Transverse colon (tissue), 4 donors: Measurements from ENCODE around the gene GAS5. TPM values are rescaled to one million over a fixed set of nuclear protein-coding genes. Genes with fewer than 3 reads are reported as not detected.

Experiments used
- DNase-seq: peaks from one replicate; pipeline ENCODE4 v3.0.0-alpha.2; 2019
- H3K27ac ChIP-seq, 4 donors: fragments of 200-600 bp; sonication (generic); 2 replicates each; pipeline ENCODE4 v1.5.1; 2016 to 2018; ENCODE audit warnings: inconsistent platforms in 4 of 4
- H3K27me3 ChIP-seq: fragments of 200-600 bp; sonication (generic); 2 replicates; pipeline ENCODE4 v1.5.1; 2017; ENCODE audit warnings: inconsistent platforms
- H3K36me3 ChIP-seq, 4 donors: fragments of 200-600 bp; sonication (generic); 2 replicates each; pipeline ENCODE4 v1.5.1; 2017 to 2019; ENCODE audit warnings: inconsistent platforms in 4 of 4
- H3K4me1 ChIP-seq, 4 donors: fragments of 200-600 bp; sonication (generic); 2 replicates each; pipeline ENCODE4 v1.5.1; 2017 to 2020; ENCODE audit warnings: inconsistent platforms in 4 of 4
- H3K4me3 ChIP-seq, 4 donors: fragments of 200-600 bp; sonication (generic); 1 replicate in 1 of 4; 2 replicates in 3 of 4; pipeline versions ENCODE4 v1.5.1 to v1.6.1; 2017 to 2019; ENCODE audit warnings: inconsistent platforms in 4 of 4
- H3K9me3 ChIP-seq, 2 donors: fragments of 200-600 bp; sonication (generic); 2 replicates each; pipeline ENCODE4 v1.5.1; 2017 to 2019; ENCODE audit warnings: inconsistent platforms in 2 of 2
- EP300 ChIP-seq: sonication (generic); formaldehyde crosslinking; IDR thresholded peaks from one replicate; pipeline ENCODE4 v1.6.1; 2017; ENCODE audit warnings: antibody characterized with exemption, low read depth
- POLR2A ChIP-seq: fragments of 450-650 bp; IDR thresholded peaks from one replicate; pipeline ENCODE4 v1.6.1; 2016; ENCODE audit warnings: antibody characterized with exemption, mild to moderate bottlenecking, moderate library complexity
- POLR2AphosphoS5 ChIP-seq, 3 donors: sonication (generic); formaldehyde crosslinking; IDR thresholded peaks; one replicate each; pipeline ENCODE4 v1.6.1; 2016; ENCODE audit warnings: antibody characterized with exemption in 3 of 3
- WGBS, 2 donors: methylation state at CpG; one replicate each; pipeline ENCODE4 v1.1.5; 2018; ENCODE audit warnings: low coverage in 1 of 2; 5-methylcytosine and 5-hydroxymethylcytosine counted together
- in situ Hi-C, 4 donors: fragments of 200-750 bp; cut with MboI; loops; one replicate each; pipeline versions ENCODE4 v1.15.0 to v1.15.1; 2017; ENCODE audit warnings: low sequenced_read_pairs in 3 of 4, low pct_ligation_motif_present in 1 of 4, low pct_unique_long_range_greater_than_20kb in 1 of 4
- intact Hi-C: fragments of 100-400 bp; cut with DNase I; formaldehyde crosslinking; loops from one replicate; pipeline ENCODE4 v1.15.1; 2023; ENCODE audit warnings: low total_unique reads
- total RNA-seq, 4 donors: library from RNA; depleted of rRNA; stranded (reverse); fragments of >200 nt; gene quantifications; one replicate each; pipeline ENCODE4 v1.1.0, GENCODE V29; 2016
- TF ChIP-seq, protein P1 (sequence below), 5 experiments: fragments of 200-600 bp in 3 of 5; fragments of 450-650 bp in 2 of 5; sonication (generic) in 3 of 5; IDR thresholded peaks; 1 replicate in 2 of 5; 2 replicates in 3 of 5; pipeline ENCODE4 v1.5.1; 2016 to 2017; ENCODE audit warnings: antibody characterized with exemption in 5 of 5, inconsistent platforms in 3 of 5, mild to moderate bottlenecking in 2 of 5, moderate library complexity in 1 of 5

GAS5 gene
- total RNA-seq, 4 donors from 2014 or later = 82.7 to 435 (median 193) TPM

- no peak overlapping the region for H3K4me3 ChIP-seq
- H3K9me3 ChIP-seq = no peaks in the 10 kb centered on the region
- no peaks in the 10 kb centered on the region for H3K4me1 ChIP-seq
- in situ Hi-C loops = no loop called here
- TF ChIP-seq, protein P1, sequence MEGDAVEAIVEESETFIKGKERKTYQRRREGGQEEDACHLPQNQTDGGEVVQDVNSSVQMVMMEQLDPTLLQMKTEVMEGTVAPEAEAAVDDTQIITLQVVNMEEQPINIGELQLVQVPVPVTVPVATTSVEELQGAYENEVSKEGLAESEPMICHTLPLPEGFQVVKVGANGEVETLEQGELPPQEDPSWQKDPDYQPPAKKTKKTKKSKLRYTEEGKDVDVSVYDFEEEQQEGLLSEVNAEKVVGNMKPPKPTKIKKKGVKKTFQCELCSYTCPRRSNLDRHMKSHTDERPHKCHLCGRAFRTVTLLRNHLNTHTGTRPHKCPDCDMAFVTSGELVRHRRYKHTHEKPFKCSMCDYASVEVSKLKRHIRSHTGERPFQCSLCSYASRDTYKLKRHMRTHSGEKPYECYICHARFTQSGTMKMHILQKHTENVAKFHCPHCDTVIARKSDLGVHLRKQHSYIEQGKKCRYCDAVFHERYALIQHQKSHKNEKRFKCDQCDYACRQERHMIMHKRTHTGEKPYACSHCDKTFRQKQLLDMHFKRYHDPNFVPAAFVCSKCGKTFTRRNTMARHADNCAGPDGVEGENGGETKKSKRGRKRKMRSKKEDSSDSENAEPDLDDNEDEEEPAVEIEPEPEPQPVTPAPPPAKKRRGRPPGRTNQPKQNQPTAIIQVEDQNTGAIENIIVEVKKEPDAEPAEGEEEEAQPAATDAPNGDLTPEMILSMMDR (IDR thresholded peaks at IDR 0.05) = no peak
- no peak for TF ChIP-seq POLR2A
- no peak for TF ChIP-seq EP300
- TF ChIP-seq POLR2AphosphoS5 (IDR thresholded peaks at IDR 0.05) = no peak
- no peak for DNase-seq
- 83 to 84% methylated on average over 2 of the region's 2 CpGs for WGBS, 2 donors
- H3K36me3 ChIP-seq = no peaks in the 10 kb centered on the region
- no peaks in the 10 kb centered on the region for H3K27me3 ChIP-seq
- no peak overlapping the region for H3K27ac ChIP-seq
- intact Hi-C loops = no loop called here
Measured at GRCh38 chr1:173900427-173900826, 32.6 kb upstream of the GAS5 start.

- no peak for DNase-seq
- H3K4me3 ChIP-seq = no peak overlapping the region
- no peaks in the 10 kb centered on the region for H3K27me3 ChIP-seq
- no peaks in the 10 kb centered on the region for H3K4me1 ChIP-seq
- WGBS, 2 donors = 83 to 95% methylated on average over 1 to 3 of the region's 3 CpGs
- H3K27ac ChIP-seq = no peak overlapping the region
- intact Hi-C loops = no loop called here
- in situ Hi-C loops = no loop called here
- H3K9me3 ChIP-seq = no peaks in the 10 kb centered on the region
- H3K36me3 ChIP-seq = no peaks in the 10 kb centered on the region
- TF ChIP-seq POLR2A (no peak), EP300 (no peak)
- TF ChIP-seq, protein P1 (IDR thresholded peaks at IDR 0.05) = no peak
Measured at GRCh38 chr1:173894189-173894588, 26.4 kb upstream of the GAS5 start.

- H3K27ac ChIP-seq = no peak overlapping the region
- intact Hi-C loops = no loop called here
- H3K4me1 ChIP-seq = no peaks in the 10 kb centered on the region
- H3K36me3 ChIP-seq = no peaks in the 10 kb centered on the region
- WGBS, 2 donors = 91 to 92% methylated on average over 1 of the region's 1 CpG
- no peak for DNase-seq
- H3K9me3 ChIP-seq = no peaks in the 10 kb centered on the region
- H3K4me3 ChIP-seq = no peak overlapping the region
- in situ Hi-C loops = no loop called here
- TF ChIP-seq EP300 (no peak), POLR2AphosphoS5 (IDR thresholded peaks at IDR 0.05) (no peak), POLR2A (no peak)
- TF ChIP-seq, protein P1 (IDR thresholded peaks at IDR 0.05) = no peak
- H3K27me3 ChIP-seq = no peaks in the 10 kb centered on the region
Measured at GRCh38 chr1:173893611-173894010, 25.8 kb upstream of the GAS5 start.

- H3K4me1 ChIP-seq = no peaks in the 10 kb centered on the region
- H3K36me3 ChIP-seq = peaks cover 0 to 11% (median 5%) of the 10 kb centered on the region in 4 donors
- H3K27me3 ChIP-seq = no peaks in the 10 kb centered on the region
- no peak for DNase-seq
- TF ChIP-seq POLR2AphosphoS5 (IDR thresholded peaks at IDR 0.05) (no peak), EP300 (no peak), POLR2A (no peak)
- TF ChIP-seq, protein P1 (IDR thresholded peaks at IDR 0.05) = no peak
- intact Hi-C loops = no loop called here
- in situ Hi-C loops = no loop called here
- H3K27ac ChIP-seq = no peak overlapping the region
- no peak overlapping the region for H3K4me3 ChIP-seq
- 89 to 93% methylated on average over 1 to 2 of the region's 2 CpGs for WGBS, 2 donors
- H3K9me3 ChIP-seq = no peaks in the 10 kb centered on the region
Measured at GRCh38 chr1:173889885-173890284, 22.1 kb upstream of the GAS5 start.
